NCI-H2081 (cell line): ENCODE results near the gene CKS2.
"Not testable (repeated sequence)": the region's sequence is repeated elsewhere in the genome, so short reads cannot be mapped to it uniquely, and the experiment has no call there.

ENCODE experiments used
- DNase-seq, 2 experiments: peaks; one replicate each; lab custom pipeline; 2025; lab: John Stamatoyannopoulos, UW

Gene CKS2

DNA sequence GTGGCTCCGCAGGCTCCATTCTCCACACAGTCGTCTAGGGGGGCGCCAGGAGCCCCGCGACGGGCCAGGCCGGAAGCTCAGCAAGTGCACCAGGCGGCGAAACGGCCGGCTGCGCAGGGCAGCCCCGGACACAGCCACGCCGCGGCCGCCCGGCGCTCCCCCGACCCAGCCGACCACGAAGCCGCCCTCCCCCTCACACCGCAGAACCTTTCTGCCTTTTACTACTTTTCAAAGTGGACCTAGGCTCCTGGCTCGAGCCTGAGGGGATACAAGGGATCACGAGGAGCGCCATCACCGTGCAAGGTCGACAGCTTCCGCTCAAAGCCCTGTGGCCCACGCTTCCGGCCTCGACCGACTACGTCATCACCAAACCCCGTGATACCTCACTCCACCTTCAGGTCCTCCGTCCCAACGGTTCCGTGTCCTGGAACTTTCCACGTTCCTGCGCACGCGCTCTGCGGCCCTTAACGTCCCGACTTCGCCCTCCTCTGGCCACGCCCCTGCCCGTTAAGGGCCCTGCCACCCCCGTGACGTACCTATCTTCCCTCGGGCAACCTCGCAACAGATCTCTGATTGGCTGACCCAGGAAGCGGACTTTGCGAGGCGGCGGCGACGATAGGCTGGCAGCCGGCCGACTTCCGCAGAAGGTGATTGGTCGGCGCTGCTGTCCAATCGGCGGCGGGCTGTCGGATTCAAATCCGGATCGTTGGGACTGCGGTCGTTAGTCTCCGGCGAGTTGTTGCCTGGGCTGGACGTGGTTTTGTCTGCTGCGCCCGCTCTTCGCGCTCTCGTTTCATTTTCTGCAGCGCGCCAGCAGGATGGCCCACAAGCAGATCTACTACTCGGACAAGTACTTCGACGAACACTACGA, at the start of gene CKS2:
CKS2 (plus strand) TSS at position 721 of the 871 bp plus-strand sequence; CDS start at position 819, 98 bp downstream.
- peak; percentile 100 for DNase-seq

DNA sequence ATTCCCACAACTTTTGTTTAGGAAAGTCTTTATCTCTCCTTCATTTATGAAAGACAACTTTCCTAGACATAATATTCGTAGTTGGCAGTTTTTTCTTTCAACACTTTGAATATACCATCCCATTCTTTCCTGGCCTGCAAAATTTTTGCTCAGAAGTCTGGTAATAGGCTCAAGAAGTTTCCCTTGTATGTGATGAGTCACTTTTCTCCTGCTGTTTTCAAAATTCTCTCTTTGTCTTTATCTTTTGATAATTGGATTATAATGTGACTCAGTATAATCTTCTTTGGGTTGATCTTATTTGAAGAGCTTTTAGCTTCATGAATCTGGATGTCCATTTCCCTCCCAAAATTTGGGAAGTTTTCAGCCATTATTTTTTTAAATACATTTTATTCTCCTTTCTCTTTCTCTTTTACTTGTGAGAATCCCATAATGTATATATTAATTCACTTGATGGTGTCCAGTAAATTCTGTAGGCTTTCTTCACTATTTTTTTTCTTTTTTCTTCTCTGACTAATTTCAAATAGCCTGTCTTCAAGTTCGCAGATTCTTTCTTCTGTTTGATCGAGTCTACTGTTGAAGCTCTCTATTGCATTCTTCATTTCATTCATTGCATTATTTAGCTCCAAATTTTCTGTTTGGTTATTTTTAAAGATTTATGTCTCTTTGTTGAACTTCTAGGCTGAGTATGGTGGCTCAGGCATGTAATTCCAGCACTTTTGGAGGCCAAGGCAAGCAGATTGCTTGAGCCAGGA, 37.3 kb upstream of the CKS2 start:
- no peak for DNase-seq

DNA sequence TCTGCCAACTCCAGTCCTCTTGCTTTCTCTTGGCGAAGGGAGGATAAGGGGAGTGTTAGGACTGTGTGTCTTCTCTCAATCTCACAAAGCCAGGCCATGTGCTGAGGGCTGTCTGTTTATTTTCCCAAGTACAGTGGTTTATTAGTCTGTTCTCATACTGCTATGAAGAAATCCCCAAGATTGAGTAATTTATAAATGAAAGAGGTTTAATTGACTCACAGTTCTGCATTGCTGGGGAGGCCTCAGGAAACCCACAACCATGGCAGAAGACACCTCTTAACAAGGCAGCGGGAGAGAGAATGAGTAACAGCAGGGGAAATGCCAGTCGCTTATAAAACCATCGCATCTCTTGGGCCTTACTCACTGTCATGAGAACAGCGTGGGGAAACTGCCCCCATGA, 36.2 kb upstream of the CKS2 start:
- no peak for DNase-seq

DNA sequence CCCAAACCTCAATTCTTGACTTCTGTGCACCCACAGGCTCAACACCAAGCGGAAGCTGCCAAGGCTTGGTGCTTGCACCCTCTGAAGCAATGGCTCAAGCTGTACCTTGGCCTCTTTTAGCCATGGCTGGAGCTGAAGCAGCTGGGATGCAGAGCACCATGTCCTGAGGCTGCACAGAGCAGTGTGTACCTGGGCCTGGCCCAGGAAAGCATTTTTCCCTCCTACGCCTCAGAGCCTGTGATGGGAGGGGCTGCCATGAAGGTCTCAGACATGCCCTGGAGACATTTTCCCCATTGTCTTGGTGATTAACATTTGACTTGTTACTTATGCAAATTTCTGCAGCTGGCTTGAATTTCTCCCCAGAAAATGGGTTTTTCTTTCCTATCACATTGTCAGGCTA, 35.0 kb upstream of the CKS2 start:
- not testable (repeated sequence) for DNase-seq

DNA sequence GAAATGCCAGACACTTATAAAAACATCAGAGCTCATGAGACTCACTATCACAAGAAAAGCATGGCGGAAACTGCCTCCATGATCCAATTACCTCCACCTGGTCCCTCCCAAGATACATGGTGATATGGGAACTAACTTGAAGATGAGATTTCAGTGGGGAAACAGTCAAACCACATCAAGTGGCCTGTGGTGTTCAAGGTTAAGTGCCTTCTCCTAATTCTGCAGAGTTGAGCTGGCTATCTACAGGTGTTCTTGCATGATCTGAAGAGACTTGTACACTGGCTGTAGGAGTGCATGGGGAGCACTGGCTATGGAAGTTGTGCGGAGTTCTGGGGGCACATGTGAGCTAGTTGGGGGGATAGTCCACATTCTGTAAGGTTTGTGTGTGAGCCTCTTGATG, 34.0 kb upstream of the CKS2 start:
- no peak for DNase-seq

DNA sequence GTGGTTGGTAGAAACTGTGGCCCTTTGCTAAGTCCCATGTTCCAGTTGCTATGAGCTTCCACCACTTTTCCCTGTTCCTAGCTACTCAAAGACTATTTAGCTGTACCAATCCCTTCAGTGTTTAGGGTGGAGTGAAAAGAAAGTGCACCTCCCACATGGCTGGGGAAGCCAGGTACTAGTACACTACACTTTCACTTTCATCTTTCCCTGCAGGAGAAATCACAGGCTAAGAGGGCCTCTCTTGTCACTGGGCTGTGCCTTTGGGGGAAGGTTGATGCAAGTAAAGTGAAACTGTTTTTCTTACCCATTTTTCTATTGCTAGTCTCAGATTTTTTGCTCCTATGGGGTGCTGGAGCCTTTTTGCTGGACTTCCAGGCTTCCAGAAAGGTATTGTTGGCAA, 33.5 kb upstream of the CKS2 start:
- no peak for DNase-seq

DNA sequence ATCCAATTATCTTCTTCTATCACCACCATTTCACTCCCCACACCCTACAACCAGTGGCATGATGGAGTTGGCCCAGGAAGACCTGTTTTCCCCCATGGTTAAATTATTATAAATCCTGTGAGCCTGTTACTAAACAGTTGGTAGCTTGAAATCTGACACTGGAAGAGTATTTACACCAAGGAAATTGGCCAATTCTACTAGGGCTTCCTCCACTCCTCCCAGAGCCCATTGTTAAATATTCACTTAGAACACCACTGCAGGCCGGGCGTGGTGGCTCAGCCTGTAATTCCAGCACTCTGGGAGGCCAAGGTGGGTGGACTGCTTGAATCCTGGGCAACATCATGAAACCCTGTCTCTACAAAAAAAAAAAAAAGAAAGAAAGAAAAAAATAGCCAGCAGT, 32.4 kb upstream of the CKS2 start:
- DNase-seq = no peak

DNA sequence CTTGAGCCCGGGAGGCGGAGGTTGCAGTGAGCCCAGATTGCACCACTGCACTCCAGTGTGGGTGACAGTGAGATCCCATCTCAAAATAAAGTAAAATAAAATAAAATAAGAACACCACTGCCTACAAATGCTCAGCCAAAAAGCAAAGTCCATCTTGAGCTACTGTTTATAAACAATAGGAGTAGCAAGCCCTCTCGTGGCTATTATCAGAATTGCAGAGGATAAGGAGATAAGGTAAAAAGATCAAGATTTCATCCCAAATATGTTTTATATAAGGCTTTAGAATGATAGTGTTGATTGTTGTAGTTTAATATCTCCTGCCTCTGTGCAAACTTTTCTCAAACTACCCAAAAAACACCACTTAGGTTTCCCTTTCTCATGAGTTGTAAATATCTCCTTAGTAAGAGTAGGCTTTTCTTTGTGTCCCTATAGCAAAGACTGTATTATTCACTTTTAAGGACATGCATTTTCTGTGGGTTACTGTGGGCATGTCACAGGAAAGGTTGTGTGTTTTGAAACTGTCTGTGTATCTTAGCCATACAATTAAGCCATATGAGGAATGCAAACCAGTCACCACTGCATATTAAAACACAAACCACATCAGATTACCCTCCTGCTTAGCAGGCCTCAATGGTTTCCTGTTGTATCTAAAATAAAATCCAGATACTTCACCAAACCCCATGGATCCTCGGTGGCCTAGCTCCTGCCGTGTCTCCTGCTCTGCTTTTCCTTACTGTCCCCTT, 31.8 kb upstream of the CKS2 start:
- DNase-seq = peak; percentile 5 to 27

DNA sequence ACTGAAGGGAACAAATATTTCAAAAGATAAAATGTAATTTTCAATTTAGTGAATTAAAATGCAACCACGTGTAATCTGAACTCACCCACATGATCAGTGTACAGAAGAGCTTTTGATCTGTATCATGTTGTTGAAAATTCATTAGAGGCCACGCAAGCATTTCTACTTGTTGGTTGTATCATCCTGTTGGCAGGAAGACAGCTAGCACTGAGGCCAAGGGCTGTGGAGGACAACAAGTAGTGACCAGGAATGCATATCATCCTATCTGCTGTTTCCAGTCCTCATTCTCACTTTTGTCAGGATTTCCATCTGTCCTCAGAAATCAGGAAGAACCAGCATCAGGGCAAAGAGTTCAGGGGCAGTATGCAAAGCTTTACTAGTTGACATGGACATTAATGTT, 29.9 kb upstream of the CKS2 start:
- DNase-seq = no peak

DNA sequence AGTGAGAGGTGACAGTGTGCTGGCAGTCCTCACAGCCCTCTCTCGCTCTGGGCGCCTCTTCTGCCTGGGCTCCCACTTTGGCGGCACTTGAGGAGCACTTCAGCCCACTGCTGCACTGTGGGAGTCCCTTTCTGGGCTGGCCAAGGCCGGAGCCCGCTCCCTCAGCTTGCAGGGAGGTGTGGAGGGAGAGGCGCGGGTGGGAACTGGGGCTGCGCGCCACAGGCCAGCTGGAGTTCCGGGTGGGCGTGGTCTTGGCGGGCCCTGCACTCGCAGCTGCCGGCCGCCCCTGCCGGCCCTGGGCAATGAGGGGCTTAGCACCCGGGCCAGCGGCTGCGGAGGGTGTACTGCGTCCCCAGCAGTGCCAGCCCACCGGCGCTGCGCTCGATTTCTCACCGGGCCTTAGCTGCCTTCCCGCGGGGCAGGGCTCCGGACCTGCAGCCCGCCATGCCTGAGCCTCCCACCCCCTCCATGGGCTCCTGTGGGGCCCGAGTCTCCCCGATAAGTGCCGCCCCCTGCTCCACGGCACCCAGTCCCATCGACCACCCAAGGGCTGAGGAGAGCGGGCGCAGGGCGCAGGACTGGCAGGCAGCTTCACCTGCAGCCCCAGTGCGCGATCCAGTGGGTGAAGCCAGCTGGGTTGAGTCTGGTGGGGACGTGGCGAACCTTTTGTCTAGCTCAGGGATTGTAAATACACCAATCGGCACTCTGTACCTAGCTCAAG, 28.6 kb upstream of the CKS2 start:
- DNase-seq = not testable (repeated sequence)

DNA sequence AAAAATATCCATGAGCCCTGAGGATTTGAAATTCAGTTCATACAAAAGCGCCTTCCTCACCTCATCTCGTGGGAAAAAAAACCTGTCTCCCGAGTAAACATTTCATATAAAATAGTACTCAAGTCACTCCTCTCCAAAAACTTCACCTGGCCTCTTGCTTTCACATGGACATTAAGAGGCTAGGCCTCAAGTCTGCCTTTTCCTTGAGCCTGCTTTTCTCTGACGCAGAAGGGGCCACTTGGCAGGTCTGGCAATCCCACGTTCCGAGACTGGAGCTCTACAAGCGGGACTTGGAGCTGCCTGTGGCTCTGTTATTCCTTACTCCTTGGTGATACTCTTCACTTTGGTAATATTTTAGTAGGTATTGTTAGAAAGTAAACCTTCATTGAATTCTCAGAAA, 26.9 kb upstream of the CKS2 start:
- no peak for DNase-seq

DNA sequence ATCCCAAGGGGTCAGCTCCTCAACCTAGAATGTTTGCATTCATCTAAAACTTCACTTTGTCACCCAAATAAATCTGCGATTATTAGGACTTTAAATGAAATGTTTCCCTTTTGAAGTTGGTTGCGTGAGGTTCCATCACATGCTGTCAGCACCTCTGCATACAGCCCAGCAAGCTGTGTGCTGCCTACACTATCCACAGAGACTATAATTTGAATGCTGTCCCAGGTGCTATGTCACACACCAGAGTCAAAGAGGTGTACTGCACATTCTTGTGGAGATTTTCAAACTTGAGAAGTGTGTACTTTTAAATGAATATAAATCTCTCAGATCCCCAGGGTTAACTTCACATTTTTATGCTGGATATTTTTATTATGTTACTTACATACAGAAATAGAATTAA, 19.3 kb upstream of the CKS2 start:
- DNase-seq = no peak

DNA sequence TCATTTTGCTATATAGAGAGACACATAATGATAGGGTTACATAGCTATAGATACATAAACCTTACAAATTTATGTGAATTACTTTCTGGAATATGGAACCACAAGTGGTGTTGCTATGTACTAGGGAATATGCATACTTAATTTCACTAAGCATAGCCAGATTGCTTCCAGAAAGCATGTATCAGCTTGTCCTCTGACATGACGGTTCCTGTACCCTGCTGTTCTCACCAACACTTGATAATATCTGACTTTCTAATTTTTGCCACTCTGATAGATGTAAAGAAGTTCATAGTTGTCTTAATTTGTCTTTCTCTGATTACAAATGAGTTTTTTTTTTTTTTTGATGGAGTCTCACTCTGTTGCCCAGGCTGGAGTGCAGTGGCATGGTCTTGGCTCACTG, 18.0 kb upstream of the CKS2 start:
- DNase-seq = no peak

DNA sequence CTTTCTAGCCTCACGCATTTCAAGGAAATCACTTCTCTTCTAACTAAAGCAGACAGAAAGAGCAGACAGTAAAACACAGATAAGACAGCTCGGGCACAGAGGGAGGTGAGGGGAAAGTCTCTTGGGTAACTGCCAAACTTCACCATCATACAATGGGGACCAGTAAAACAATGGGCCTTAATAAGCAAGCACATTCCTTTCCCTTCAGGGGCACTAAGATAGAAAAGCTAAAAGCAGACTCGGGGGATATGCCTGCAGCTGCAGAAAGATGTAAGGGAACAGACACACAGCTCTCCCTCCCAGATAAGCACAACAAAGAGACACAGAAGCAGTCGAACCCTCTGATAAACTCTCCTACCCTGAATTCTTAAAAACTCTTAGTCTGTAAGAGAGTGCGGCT, 15.6 kb upstream of the CKS2 start:
- DNase-seq = no peak

DNA sequence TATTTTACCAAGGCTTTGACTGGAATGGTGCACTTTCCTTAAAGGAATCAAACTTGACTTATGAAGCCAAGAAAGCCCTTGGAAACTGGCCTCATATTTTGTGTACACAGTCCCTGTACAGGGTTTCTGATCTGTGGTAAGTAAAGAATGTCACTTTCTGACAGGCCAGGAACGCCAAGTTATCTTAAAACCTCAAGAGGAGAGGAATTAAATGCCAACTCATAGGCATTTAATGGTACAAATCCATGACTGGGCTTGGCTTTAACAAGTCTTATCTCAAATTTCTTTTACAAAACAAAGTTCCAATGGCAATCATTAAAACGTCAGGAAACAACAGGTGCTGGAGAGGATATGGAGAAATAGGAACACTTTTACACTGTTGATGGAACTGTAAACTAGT, 9.0 kb upstream of the CKS2 start:
- DNase-seq = not testable (repeated sequence)

DNA sequence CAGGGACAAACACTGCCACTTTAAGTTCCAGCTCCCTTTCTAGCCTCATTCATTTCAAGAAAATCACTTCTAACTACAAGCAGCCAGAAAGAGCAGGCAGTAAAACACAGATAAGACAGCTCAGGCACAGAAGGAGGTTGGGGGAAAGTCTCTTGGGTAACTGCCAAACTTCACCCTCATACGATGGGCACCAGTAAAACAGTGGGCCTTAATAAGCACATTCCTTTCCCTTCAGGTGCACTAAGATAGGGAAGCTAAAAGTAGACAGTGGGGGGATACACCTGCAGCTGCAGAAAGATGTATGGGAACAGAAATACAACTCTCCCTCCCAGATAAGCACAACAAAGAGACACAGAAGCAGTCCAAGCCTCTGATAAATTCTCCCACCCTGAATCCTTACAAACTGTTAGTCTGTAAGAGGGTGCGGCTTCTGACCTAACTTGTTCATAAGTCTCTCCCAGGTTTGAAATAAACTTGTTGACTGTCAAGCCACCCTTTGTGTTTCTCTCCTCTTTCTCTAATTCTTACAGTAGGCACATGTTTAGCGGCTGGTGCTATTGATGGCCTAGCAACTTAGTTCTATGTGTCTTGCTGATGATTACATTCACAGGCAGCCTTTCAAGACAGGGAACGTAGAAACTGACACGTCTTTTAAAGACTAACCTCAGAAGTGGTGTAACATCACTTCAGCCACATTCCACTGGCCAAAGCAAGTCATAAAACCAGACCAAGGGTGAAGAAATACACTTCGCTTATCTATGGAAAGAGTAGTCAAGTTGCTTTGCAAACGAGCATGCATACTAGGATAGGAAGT, 6.8 kb upstream of the CKS2 start:
- DNase-seq = no peak

DNA sequence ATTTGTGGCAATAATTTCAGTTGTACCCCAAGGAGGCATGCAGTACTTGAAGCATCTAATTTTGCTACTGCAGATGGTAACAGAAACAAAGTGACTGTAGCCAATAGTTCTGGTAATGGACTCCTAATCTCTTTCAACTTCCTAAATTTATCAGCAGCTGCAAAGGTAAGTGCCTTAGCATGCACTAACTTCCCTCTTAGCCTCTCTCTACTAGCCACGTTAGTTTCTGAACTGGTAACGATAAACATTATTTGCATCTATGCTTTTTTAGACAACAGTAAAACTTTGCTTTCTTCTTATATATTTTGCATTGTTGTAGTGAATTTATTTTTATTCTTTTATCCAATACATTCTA, 6.2 kb upstream of the CKS2 start:
- DNase-seq = no peak

DNA sequence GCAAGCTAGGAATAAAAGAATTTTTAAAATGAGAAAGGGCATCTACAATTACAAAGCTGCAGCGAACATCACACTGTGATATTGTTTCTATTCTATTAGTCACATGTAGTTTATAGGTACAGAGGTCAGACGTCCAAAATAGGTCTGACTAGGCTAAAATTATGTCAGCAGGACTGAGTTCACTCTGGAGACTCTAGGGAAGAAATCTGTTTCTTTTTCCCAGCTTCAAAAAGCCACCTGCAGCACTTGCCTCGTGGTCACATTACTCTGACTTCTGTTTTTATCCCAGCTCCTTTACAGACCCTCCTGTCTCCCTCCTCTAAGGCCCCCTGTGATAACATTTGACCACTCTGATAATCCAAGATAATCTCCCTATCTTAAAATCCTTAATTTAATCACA, 5.1 kb upstream of the CKS2 start:
- no peak for DNase-seq

DNA sequence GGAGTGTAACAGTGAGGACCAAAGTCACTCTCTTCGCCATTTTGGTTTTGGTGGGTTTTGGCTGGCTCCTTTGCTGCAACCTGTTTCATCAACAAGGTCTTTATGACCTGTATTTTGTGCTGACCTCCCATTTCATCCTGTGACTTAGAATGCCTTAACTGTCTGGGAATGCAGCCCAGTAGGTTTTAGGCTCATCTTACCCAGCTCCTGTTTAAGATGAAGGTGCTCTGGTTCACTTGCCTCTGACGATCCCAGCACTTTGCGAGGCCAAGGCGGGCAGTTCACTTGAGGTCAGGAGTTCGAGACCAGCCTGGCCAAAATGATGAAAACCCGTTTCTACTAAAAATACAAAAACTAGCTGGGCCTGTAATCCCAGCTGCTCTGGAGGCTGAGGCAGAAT, 1.8 kb upstream of the CKS2 start:
- DNase-seq = no peak

DNA sequence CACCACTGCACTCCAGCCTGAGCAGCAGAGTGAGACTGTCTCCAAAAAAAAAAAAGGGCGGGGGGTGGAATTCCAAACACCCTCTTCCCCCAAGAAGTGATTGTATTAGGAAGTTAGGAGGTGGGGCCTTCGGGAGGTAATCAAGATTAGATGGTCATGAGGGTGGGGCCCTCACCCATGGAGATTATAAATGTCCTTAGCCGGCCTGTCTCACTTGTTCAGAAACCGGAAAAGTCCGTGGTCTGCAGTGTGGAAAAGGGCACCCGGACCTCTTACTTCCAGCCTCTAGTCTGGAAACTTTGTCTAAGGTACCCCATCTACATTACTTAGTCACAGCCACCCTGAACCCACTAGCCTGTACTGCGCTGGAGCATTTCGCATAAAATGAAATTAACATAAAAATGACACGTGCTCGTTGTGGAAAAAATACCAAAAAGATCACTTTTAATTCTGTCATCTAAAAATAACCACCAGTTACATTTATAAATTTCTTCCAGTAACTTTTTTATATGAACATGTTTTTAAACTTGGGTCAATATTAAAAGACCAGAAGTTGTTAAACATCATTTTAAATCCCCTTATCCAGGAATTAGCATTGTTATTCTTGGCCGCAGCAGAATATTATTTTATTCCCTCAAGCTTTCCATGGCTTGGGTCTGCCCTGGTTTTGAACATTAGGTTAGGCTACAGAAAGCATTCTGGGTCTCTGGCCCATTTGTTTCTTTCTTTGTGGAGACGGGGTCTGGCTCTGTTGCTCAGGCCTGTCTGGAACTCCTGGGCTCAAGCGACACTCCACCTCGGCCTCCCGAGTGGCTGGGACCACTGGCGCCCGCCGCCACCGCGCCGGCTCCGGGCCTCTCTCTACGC, 1.2 kb upstream of the CKS2 start:
- DNase-seq = no peak
